Measurements from ENCODE around the gene ISG20.

DNA sequence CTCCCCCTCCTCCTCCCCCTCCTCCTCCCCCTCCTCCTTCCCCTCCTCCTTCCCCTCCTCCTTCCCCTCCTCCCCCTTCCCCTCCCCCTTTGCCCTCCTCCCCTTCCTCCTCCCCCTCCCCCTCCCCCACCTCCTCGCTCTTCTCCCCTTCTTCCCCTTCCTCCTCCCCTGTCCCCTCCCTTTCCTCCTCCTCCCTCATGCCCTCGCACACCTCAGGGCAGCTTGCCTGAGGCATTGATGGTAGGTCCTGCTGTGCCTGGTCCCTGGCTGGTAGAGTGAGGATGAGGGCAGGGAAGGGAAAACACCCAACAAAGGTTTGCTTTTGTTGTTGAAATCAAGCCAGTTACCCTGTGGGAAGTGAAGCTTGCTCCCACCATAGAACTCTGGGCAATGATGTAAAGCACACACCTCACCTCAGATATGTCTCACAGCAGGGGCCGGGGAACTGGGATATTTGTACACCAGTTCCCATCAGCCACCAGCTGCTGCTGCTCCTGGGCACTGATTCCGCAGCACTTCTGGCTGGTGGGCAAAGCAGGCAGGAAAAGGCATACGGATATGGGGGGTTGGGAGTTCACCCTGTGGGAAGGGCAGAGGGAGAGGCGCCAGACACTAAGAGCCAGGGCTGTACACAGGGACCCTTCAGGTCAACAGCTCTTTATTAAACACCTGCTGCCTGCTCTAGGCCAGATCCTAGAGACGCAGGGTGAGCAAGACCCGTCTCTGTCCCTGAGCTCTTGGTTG lies 13.8 kb downstream of the ISG20 start:
- TF ChIP-seq EZH2phosphoT487 (IDR thresholded peaks at IDR 0.05; ENCODE audit: insufficient read depth, low read depth) (no peak), EZH2 (IDR thresholded peaks at IDR 0.05; ENCODE audit: insufficient read depth, poor library complexity, severe bottlenecking) (no peak)

Measured in GM23248 (cell line).